NB4 (cell line): Measurements from ENCODE around the gene TMEM140.

Experiments
- DNase-seq: peaks from one replicate; pipeline ENCODE4 v3.0.0; 2010; ENCODE audit warnings: low read depth
- H3K4me3 ChIP-seq: one replicate; pipeline ENCODE4 v1.5.1; 2011; ENCODE audit warnings: mild to moderate bottlenecking, low read depth, low read length, moderate library complexity
- MAX ChIP-seq: IDR thresholded peaks from 2 replicates; pipeline ENCODE4 v1.6.1; 2011; ENCODE audit warnings: low read depth, low read length
- MYC ChIP-seq: IDR thresholded peaks from 2 replicates; pipeline ENCODE4 v1.6.1; 2011; ENCODE audit warnings: low read depth, low read length
- POLR2A ChIP-seq: IDR thresholded peaks from 2 replicates; pipeline ENCODE4 v1.6.1; 2011; ENCODE audit warnings: mild to moderate bottlenecking; ENCODE audit not compliant: insufficient read length; ENCODE audit errors: extremely low read depth
- TF ChIP-seq, protein P1 (sequence below): IDR thresholded peaks from one replicate; pipeline ENCODE4 v1.5.1; 2012; ENCODE audit warnings: low read depth, low read length

TMEM140 gene

GRCh38 chr7:135197906-135198655 lies 50.2 kb downstream of the TMEM140 start:
- TF ChIP-seq MAX (no peak), MYC (no peak), POLR2A (no peak)
- TF ChIP-seq, protein P1, sequence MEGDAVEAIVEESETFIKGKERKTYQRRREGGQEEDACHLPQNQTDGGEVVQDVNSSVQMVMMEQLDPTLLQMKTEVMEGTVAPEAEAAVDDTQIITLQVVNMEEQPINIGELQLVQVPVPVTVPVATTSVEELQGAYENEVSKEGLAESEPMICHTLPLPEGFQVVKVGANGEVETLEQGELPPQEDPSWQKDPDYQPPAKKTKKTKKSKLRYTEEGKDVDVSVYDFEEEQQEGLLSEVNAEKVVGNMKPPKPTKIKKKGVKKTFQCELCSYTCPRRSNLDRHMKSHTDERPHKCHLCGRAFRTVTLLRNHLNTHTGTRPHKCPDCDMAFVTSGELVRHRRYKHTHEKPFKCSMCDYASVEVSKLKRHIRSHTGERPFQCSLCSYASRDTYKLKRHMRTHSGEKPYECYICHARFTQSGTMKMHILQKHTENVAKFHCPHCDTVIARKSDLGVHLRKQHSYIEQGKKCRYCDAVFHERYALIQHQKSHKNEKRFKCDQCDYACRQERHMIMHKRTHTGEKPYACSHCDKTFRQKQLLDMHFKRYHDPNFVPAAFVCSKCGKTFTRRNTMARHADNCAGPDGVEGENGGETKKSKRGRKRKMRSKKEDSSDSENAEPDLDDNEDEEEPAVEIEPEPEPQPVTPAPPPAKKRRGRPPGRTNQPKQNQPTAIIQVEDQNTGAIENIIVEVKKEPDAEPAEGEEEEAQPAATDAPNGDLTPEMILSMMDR: no peak
- DNase-seq: no peak
- H3K4me3 ChIP-seq: no peak overlapping the region

- TF ChIP-seq MAX (no peak), POLR2A (no peak), MYC (no peak)
- TF ChIP-seq, protein P1: no peak
- no peak for DNase-seq
- no peak overlapping the region for H3K4me3 ChIP-seq
These were observed 51.6 kb downstream of the TMEM140 start for GRCh38 chr7:135199439-135199838.

- TF ChIP-seq MYC (no peak), POLR2A (no peak), MAX (no peak)
- TF ChIP-seq, protein P1: no peak
- H3K4me3 ChIP-seq: no peak overlapping the region
- DNase-seq: no peak
These were observed 53.0 kb downstream of the TMEM140 start for GRCh38 chr7:135200821-135201331.

DNA sequence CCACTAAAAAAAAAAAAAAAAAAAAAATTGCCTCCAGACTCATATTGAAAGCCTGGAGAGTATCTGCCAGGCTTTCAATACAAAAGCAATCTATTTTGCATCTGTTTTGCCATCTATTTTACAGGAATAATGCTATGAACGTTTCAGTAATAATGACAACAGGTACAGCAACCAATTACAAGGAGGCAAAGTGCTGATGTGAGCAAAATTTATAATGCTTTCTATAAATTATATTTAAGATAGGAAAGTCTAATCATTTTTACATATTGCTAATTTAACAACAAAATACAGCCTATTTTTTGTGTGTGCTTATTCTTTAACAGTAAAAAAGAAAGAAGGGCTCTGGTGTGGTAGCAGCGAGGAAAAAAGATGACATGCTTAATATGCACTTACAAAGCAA lies 53.5 kb downstream of the TMEM140 start:
- no peak for TF ChIP-seq POLR2A
- no peak overlapping the region for H3K4me3 ChIP-seq
- no peak for DNase-seq

GRCh38 chr7:135204341-135204749 lies 56.5 kb downstream of the TMEM140 start:
- H3K4me3 ChIP-seq: no peak overlapping the region
- no peak for DNase-seq

DNA sequence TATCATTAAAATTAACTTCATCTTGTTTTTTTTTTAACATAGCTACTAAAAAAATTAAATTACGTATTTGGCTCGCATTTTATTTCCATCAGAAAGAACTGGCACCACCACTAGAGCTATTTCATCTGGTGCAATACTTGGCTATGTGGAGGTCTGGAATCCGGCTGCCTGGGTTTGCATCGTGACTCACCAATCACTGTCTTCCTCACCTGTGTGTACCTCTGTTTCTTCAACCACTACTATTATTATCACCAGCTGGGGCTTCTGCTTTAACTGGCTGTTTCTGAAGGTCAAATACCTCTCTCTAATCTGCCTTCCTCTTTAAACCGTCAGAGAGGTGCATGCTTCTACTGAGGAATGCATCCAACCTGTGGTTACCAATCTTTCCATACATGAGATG lies 57.0 kb downstream of the TMEM140 start:
- no peak for DNase-seq
- TF ChIP-seq, protein P1: no peak
- TF ChIP-seq POLR2A (no peak), MAX (no peak), MYC (no peak)
- no peak overlapping the region for H3K4me3 ChIP-seq

More at GRCh38 chr7:135204341-135204749, 56.5 kb downstream of the TMEM140 start:
- no peak for TF ChIP-seq MYC
- TF ChIP-seq, protein P1: no peak
- no peak for TF ChIP-seq MAX
- TF ChIP-seq POLR2A: no peak
